ENCODE data around the gene PLCB1. TPM values are rescaled to one million over a fixed set of nuclear protein-coding genes. Genes with fewer than 3 reads are reported as not detected.

PLCB1 gene
- total RNA-seq, 1 donor from 2014 or later: 10.8 TPM

- H3K9me3 Mint-ChIP-seq (ENCODE audit: low read depth): peaks cover 3% of the 10 kb centered on the region
- TF ChIP-seq CTCF (IDR thresholded peaks at IDR 0.05): no peak
- DNase-seq (ENCODE audit: low spot score): no peak
- no peak overlapping the region for H3K27ac Mint-ChIP-seq (ENCODE audit: unreplicated experiment)
- H3K4me1 Mint-ChIP-seq (ENCODE audit: low read depth): peaks cover 28% of the 10 kb centered on the region
- H3K27me3 Mint-ChIP-seq (ENCODE audit: low read depth): no peaks in the 10 kb centered on the region
- no peaks in the 10 kb centered on the region for H3K36me3 Mint-ChIP-seq (ENCODE audit: low read depth)
- no peak overlapping the region for H3K4me3 Mint-ChIP-seq (ENCODE audit: unreplicated experiment)
Measured at GRCh38 chr20:8526610-8527009, 394.5 kb downstream of the PLCB1 start.

GRCh38 chr20:8527998-8528723 is 396.1 kb downstream of the PLCB1 start:
- Mint-ChIP-seq H3K36me3 (ENCODE audit: low read depth) (no peaks in the 10 kb centered on the region), H3K4me3 (ENCODE audit: unreplicated experiment) (no peak overlapping the region), H3K9me3 (ENCODE audit: low read depth) (peaks cover 3% of the 10 kb centered on the region), H3K27ac (ENCODE audit: unreplicated experiment) (no peak overlapping the region), H3K4me1 (ENCODE audit: low read depth) (peaks cover 28% of the 10 kb centered on the region), H3K27me3 (ENCODE audit: low read depth) (no peaks in the 10 kb centered on the region)
- no peak for TF ChIP-seq CTCF (IDR thresholded peaks at IDR 0.05)
- no peak for DNase-seq (ENCODE audit: low spot score)

GRCh38 chr20:8530022-8530421 is 398.0 kb downstream of the PLCB1 start:
- H3K27me3 Mint-ChIP-seq (ENCODE audit: low read depth): no peaks in the 10 kb centered on the region
- H3K36me3 Mint-ChIP-seq (ENCODE audit: low read depth): no peaks in the 10 kb centered on the region
- TF ChIP-seq CTCF (IDR thresholded peaks at IDR 0.05): no peak
- no peak overlapping the region for H3K4me3 Mint-ChIP-seq (ENCODE audit: unreplicated experiment)
- H3K9me3 Mint-ChIP-seq (ENCODE audit: low read depth): peaks cover 3% of the 10 kb centered on the region
- DNase-seq (ENCODE audit: low spot score): no peak
- H3K4me1 Mint-ChIP-seq (ENCODE audit: low read depth): peaks cover 28% of the 10 kb centered on the region
- H3K27ac Mint-ChIP-seq (ENCODE audit: unreplicated experiment): no peak overlapping the region

- H3K9me3 Mint-ChIP-seq (ENCODE audit: low read depth): peaks cover 3% of the 10 kb centered on the region
- H3K4me3 Mint-ChIP-seq (ENCODE audit: unreplicated experiment): no peak overlapping the region
- no peak overlapping the region for H3K27ac Mint-ChIP-seq (ENCODE audit: unreplicated experiment)
- peaks cover 32% of the 10 kb centered on the region for H3K4me1 Mint-ChIP-seq (ENCODE audit: low read depth)
- TF ChIP-seq CTCF (IDR thresholded peaks at IDR 0.05): no peak
- no peaks in the 10 kb centered on the region for H3K27me3 Mint-ChIP-seq (ENCODE audit: low read depth)
- DNase-seq (ENCODE audit: low spot score): no peak
- H3K36me3 Mint-ChIP-seq (ENCODE audit: low read depth): no peaks in the 10 kb centered on the region
Measured at GRCh38 chr20:8532169-8532568, 400.1 kb downstream of the PLCB1 start.

- no peak for TF ChIP-seq CTCF (IDR thresholded peaks at IDR 0.05)
- peak overlapping the region; percentile 45 for H3K27ac Mint-ChIP-seq (ENCODE audit: unreplicated experiment)
- peaks cover 18% of the 10 kb centered on the region for H3K4me1 Mint-ChIP-seq (ENCODE audit: low read depth)
- no peaks in the 10 kb centered on the region for H3K36me3 Mint-ChIP-seq (ENCODE audit: low read depth)
- DNase-seq (ENCODE audit: low spot score): no peak
- H3K4me3 Mint-ChIP-seq (ENCODE audit: unreplicated experiment): no peak overlapping the region
- H3K27me3 Mint-ChIP-seq (ENCODE audit: low read depth): no peaks in the 10 kb centered on the region
- no peaks in the 10 kb centered on the region for H3K9me3 Mint-ChIP-seq (ENCODE audit: low read depth)
Measured at GRCh38 chr20:8534368-8535160, 402.5 kb downstream of the PLCB1 start.

Measured in chondrocyte (in vitro differentiated cells).